Measurements from ENCODE around the gene RGS6.

The RGS6 gene

DNA sequence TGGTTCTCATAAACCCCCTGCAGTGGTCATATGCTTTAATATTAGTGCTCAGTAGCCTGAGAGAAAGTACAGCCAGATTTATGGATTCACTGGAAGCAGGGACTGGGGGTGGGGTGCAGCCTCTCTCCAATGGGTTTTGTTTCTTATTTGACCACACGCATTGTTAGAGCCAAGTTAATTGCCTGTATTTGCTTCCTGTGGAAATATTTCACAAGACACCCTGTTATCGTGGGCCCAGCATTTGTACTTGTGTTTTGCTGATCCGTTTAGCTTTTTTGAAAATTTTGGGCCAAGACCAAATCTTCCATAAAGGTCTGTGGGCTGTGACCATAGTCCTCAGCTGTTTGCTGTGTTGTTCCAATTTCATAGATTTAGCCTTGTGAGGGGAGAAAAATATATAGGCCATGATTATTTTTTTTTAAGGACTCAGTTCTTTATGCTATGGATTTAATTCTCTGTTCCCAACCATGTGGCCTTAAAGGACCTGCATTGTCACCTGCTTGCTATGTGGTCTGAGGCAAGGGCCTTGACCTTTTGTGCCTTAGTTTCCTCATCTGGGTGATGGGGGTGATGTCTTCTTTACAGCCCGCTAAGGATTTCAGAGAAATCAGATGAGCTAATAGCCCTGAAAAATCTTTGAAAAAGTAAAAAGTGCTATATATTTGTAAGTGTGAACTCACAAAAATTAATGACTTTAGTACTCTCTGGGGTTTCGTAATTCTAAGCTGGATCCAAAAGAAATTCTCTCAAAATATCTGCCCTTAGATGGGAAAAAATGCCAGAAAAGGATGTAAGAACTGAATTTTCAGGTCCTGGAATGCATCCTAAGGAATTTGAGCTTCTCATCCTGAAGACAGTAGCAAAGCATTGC lies 591.4 kb downstream of the RGS6 start:
- DNase-seq (ENCODE audit: low spot score): no peak

DNA sequence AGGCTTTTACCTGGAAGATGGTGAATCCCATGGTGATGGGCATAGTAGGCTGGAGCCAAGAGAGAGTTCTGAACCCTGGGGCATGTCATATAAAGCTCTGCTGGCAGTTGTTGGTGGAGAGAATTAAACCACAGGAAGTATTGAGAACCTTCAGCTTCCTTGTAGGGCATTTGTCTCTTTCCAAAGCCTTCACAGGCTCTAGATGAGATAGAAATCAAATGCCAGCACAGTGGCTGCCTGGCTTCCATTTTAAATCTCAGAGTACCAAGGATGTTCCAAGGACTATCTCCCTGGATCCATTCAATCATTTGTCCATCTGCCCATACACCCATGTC lies 592.0 kb downstream of the RGS6 start:
- no peak for DNase-seq (ENCODE audit: low spot score)

DNA sequence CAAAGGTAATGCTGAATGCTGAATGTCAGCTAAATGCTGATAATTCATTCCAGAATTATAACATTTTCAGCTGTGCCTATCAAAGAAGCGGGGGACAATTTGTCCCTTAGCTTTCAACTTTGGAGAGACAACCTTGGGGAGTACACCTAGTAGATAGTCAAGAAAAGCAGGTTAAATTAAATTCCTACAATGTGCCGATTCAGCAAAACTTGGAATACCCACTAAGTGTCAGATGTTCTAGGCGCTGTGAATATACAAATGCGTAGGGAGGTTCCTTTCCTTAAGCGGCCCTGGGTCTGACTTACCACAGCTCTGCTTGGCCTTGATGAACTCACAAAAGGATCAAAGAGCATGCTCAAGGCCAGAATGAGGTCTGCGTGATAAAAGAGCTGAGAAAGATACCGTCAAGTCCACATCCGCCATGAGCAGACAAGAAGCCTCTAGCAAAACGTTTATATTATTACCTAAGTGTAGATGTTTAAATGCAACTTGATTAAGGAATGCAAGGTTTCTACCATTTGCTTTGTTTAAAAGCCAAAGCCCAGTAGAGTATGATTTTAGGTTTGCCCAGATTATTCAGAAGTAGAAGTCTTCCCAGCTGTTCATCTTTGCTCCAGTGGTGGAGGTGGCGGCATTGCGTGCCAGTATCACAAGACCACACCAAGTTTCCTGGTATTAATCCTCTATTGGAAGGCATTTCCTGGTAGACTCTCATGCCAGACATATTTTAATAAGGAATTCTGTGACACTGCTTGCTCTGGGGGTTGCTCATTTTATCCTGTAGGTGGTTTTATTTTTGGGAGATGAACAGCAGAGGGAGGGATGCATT lies 593.1 kb downstream of the RGS6 start:
- no peak for DNase-seq (ENCODE audit: low spot score)

DNA sequence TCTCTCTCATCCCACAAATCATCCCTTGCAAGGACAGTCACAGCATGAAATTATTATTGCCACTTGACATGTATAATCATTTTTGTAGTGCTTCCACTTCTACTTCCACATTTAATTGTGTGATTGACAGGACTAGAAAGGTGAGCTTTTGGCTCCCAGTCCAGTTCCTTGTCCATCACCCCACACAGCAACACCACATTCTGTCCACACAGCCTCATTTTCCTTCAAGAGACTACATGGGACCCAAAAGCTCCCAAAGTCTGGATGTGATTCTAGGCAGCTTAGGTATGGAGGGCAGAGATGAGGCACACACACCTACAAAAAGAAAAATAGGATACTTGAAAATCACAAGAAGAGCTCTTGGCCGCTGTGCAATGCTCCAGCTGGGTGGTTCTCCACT lies 595.4 kb downstream of the RGS6 start:
- DNase-seq (ENCODE audit: low spot score): no peak

DNA sequence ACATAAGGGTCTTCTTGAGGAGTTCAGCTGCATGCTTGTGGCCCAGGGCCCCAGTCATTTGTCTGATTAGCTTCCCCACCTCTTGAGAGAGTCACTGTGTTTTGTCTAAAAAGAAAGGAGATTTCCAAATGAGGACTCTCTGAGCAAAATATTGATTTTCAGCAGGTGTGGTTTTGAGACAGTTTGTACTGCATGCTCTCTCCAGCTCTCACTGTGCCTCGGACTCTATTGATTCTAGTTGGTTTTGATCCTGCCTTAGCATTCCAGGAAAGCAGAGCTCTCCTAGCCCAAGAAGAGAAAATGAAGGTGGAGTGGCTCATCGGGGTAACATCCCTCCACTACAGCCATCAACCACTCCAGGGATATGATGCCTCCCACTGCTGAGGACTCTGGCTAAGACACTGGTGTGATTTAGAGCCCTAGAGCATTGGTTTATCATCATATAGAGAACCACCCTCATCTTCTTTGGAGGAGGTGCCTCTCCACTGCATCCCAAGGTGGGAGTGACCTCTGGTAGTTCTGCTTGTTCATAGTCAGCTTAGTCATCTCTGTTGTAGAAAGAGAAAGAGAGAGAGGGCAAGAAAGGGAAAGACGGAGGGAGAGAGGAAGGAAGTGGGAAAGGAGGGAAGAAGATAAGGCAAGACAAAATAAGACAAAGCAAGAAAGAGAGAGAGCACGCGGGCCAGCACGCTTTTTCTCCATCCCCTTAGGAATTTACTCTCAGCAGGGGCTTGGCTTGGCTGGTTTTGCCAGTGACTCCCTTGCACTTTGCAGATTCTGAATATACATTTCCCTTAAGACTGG lies 596.0 kb downstream of the RGS6 start:
- no peak for DNase-seq (ENCODE audit: low spot score)

DNA sequence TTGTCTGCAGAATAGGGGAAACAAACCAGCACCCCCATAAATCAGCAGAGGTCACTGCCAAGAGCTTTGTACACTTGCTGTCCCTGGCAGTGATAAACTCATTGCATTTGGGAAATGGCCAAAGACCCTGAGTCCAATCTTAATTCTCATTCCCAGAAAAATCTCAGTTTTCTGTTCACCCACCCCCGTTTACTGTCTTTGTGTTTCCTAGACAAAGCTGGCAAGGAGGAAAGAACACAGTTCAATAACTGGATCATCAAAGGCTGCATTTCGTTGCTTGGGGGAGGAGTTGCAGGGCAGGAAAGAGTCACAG lies 596.6 kb downstream of the RGS6 start:
- no peak for DNase-seq (ENCODE audit: low spot score)

DNA sequence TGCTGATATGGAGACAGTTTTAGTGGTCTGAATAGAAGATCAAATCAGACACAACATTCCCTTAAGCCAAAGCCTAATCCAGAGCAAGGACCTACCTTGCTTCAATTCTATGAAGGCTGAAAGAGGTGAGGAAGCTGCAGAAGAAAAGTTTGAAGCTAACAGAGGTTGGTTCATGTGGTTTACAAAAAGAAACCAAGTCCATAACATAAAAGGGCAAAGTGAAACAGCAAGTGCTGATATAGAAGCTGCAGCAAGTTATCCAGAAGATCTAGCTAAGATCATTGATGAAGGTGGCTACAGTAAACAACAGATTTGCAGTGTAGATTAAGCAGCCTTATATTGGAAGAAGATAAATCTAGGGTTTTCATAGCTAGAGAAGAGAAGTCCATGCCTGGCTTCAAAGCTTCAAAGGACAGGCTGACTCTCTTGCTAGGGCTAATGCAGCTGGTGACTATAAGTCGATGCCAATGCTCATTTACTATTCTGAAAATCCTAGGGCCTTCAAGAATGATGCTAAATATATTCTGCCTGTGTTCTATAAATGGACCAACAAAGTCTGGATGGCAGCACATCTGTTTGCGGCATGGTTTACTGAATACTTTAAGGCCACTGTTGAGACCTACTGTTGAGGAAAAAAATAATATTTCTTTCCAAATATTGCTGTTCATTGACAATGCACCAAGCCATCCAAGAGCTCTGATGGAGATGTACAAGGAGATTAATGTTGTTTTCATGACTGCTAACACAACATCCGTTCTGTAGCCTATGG lies 600.6 kb downstream of the RGS6 start:
- DNase-seq (ENCODE audit: low spot score): no peak

DNA sequence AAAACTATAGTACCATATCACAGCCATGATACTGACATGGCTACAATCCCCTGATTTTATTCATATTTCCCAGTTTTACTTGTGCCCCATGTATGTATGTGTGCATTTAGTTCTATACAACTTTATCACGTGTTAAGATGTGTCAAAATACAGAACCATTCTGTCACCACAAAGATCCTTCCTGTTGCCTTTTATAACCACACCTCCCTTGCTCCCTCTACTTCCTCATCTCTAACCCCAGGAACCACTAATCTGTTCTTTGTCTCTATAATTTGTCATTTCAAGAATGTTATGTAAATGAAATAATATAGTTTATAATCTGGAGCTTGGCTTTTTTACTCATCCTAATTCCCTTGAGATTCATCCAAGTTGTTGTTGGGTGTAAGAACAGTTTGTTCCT lies 603.3 kb downstream of the RGS6 start:
- DNase-seq (ENCODE audit: low spot score): no peak

DNA sequence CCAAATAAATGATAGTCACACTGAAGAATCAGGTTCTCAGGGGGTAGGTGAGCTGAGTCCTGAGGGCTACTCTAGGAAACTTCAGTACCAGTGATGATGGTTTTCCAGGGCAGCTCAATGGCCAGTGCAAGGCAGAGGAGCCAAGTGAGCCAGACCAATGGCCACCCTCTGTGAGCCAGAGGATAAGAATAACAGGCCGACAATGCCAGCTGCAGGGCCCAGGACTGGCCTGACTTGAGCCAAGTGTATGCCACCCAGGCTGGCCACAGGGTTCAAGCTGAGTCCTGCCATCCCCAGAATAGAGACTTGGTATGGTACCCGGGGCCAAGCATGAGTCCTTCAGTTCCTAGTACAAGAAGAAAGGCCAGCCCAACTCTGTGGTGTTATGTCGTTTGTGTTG lies 606.2 kb downstream of the RGS6 start:
- no peak for DNase-seq (ENCODE audit: low spot score)

DNA sequence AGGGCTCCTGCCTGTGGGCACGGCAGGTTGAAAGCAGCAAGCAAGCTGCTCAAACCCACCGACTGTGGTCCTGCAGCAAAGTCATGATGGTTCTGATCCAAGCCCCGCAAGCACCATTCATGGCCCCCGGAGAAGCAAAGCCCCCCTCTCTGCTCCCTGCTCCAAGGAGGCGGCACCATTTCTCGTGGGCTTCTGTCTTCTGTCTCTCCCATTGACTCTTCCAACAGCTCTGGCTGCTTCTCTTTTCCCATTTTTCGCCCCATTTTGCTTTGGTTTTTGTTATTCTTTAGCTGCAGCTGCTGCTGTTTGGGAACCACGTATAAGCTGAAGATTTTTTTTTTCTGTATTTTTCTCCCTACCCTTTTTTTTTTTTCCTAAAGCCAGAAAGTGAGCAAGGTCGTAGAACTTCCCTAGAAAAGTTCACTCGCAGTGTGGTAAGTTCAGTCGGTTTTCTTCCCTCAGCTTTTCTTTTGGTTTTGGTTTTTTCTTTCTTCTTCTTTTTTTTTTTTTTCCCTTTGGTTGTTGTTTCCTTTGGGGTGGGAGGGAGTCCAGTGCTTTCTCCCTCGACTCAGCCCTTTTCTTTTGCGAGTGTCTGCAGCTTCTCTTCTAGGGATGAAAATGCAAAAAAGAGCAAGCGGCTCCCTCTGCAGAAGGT lies 607.6 kb downstream of the RGS6 start:
- no peak for DNase-seq (ENCODE audit: low spot score)

DNA sequence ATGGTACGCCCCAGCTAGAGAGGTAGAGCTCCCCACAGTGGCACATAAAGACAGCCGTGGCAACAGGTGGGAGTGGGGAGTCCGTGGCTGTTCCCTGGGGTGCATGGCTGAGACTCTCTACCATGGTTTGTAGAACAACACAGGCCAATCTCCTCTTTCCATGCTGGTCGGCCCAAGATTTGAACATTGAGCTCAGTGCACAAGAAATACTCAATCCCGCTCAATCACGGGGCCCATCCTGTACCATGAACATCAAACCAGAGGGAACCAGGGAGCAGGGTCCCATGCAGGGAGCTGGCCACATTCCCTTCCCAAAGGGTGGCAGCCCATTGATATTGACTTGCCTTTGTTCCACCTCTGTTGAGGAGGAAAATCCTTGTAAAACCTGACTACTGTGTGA lies 608.6 kb downstream of the RGS6 start:
- no peak for DNase-seq (ENCODE audit: low spot score)

DNA sequence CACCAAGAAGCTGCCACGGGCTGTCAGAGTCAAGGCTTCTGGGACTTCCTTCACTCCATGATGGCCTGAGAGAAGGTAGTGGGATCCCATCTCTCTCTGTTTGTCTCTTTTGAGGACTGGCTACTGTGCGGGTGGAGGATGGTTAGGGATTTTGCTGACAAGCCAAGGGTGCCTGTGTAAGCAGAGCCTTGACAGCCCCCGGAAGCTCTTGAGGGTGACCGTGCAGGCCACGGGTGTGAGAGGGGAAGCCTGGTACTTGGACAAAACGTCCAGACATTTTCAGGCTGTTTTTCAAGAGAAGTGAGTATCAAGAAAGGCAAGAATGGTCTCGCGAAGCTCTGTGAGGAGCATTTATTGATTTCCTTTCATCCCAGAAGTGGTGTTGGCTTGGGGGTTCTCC lies 609.3 kb downstream of the RGS6 start:
- no peak for DNase-seq (ENCODE audit: low spot score)

DNA sequence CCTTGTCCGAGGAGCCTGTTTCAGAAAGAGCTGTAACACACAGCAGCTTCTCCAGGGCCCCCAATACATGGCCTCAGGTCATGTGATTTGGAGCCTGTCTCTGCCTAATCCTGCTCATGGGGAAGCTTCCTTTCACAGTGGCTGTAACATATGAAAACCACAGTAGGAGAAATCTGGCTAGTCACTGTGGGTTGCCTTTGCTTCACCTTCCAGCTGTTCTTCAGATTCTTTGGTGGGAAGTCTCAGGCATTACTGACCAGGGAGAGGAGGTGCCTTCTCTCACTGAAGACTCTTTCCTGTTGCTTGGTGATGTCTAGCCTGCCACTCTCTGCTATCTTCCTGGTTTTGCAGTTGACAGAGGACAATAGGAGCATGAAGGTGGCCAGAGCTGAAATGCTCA lies 611.1 kb downstream of the RGS6 start:
- DNase-seq (ENCODE audit: low spot score): no peak

DNA sequence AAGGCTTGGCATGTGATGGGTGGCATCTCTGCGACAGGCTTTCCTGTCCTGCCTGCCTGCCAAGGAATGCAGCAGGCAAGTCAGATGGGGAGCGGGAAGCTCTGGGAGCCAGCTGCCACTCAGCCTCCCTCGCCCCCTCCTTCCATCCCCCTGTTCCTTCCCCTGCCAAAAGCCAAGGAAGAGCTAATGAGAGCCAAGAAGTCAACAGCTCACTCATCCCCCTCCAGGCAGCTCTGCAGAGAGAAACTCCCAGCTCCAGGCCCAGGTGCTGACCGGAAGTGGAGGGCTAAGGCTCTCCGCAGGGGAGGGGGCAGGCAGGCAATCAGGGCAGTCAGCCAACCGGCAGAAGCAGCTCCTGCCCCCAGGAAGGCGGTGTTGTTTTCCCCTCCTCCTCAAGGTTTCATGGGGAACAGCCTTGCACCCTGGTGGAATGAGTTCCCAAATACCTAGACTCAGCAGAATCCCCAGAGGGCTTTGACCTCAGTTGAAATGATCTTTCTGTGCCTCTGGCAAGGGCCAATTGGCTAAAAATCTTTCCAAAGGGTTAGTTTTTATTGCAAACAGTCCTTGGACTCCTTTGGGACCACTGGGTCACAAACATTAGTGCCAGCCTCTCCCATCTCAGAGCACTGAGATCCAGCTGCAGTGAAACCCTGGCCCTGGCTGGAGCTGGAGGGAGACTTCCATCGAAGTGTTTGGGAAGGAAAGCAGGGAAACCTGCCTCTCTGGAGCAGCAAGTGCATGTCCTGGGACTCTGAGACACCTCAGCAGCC lies 612.6 kb downstream of the RGS6 start:
- DNase-seq (ENCODE audit: low spot score): no peak

DNA sequence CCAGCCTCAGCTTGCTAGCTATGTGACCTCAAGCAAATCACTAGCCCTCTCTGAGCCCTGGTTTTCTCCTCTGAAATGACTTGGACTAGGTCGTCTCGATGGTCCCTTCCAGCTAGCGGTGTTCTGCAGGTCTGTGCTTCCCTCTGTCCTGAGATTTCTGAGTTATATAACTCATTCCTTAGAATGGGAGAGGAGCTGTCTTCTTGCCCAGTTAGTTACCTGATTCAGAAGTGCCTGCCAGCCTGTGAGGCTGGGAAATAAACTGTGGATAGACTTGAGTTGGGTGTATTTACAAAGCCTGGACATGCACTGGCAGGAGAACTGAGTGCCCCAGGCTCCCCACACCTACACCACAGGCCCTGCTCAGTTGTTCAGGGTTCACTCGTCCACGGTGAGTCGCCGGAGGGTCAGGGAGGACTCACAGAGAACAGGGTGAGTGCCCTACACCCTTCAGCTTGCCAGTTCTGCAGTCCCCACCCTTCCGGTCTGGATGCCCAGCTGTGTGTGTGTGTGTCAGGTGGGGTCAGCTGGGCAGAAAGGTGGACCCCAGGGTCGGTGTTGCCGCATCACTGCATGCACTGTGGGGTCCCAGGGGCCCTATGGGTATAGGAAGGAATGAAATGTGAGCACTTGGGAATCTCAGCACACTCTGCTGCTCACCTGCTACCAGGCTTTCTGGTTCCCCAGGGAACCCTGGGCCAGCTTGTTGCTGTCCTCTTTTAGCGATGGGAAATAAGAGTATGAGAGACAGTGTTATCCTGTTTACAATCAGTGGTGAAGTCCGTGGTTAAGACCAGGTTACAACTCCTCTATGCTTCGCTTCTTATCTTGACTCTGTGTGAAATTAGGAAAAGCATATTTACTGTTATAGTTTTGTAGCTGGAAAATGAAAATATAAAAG lies 613.4 kb downstream of the RGS6 start:
- DNase-seq (ENCODE audit: low spot score): no peak

DNA sequence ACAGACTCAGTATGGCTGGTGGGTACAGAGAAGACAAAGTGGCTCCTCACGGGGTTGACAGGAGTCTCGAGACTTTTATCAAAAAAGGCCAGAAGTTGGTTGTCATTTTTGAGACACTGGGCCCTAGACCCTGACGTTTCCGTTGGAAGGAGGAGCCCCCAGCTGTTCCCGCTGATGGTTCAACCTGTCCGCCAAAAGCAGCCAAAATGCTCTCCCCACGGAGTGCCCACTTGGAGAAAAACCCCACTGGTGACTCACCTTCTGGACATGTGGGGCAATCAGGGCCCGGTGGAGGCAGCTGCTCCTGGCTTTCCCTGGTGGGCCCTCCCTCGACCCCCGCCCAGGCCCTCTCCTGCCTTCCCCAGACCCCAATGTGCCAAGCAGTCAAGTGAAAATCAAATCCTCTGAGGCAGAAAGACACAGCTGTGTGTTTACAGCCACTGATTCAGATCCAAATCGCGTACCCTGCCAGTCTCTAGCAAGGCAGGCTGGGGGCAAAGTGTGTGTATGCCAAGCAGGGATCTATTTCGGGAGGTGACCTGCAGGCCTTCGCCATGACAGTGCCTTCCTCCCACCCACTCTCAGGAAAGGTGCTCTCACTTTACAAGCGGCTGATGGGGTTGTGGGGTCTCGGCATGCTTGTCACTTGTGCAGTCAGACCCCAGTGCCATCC lies 614.3 kb downstream of the RGS6 start:
- no peak for DNase-seq (ENCODE audit: low spot score)

DNA sequence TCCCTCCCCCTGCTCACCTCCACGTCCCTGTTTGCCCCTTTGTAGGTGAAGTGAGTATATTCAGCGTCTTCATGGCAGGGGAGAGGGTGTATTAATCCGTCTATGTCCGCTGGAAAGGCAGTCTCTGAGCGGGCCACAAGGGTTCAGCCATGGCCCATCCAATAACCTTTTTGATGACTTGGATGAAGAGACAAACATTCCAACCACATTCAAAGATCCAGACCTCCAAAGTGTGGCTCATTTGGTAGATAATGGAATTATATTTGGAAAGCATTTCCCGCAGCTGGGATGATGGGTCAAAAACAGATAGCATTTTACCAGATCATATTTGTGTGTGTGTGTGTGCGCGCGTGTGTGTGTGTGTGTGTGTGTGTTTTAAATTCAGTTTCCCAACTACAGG lies 615.8 kb downstream of the RGS6 start:
- no peak for DNase-seq (ENCODE audit: low spot score)

DNA sequence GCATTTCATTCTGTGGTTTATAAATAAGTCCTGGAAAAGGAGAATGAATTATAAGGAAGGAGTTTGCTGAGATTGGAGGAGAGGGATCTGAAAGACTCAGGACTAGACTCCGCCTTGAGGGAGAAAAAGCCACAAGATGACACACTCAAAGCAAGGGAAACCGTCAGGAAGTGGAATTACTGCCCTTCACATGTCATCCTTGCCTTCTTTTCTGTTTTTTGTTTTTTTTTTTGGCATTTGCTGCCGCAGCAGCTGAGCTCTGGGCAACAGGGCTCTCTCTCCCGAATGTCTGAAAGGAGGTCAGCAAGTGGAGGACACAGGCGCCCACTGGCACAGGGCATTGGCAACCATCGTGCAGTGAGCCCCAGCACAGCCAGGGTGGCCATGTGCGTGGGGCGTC lies 616.8 kb downstream of the RGS6 start:
- DNase-seq (ENCODE audit: low spot score): no peak

DNA sequence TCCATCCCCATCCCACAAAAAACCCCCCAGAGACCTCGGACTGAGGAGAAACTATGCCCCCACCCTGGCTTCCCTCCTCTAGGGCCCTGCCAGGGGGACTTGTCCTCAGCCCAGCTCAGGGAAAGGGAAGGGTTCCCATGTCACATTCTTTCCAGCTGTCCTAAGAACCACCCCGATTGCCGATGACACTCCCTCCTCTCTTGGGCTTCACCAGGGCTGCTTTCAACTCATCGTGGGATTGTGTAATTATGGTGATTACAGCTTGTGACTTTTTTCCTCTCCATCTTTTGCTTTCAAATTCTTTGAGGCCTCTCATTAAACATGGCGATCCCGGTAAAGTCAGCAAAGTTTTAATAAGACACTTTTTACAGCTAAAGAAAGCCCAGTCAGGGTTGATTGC lies 617.6 kb downstream of the RGS6 start:
- DNase-seq (ENCODE audit: low spot score): no peak

Data from RKO (cell line).